ENCODE data around the gene RCAN3.
"Not testable (repeated sequence)": the region's sequence is repeated elsewhere in the genome, so short reads cannot be mapped to it uniquely, and the experiment has no call there.

RCAN3 gene

GRCh38 chr1:24502709-24503058 lies at the start of gene RCAN3:
Gene RCAN3, plus strand, starts transcription at chr1:24502836. Its CDS starts 11,537 bp downstream, at chr1:24514373.
- in situ Hi-C loops (cut with HindIII; ENCODE audit: low pct_ligation_motif_present, low pct_unique_long_range_greater_than_20kb, low sequenced_read_pairs), result no loop called here
- DNase-seq, result peak; percentile 81

GRCh38 chr1:24452922-24453485 lies 49.6 kb upstream of the RCAN3 start:
- no peak for DNase-seq
- in situ Hi-C loops (cut with HindIII; ENCODE audit: low pct_ligation_motif_present, low pct_unique_long_range_greater_than_20kb, low sequenced_read_pairs), result no loop called here

GRCh38 chr1:24454673-24455072 lies 48.0 kb upstream of the RCAN3 start:
- no peak for DNase-seq
- in situ Hi-C loops (cut with HindIII; ENCODE audit: low pct_ligation_motif_present, low pct_unique_long_range_greater_than_20kb, low sequenced_read_pairs), result no loop called here

GRCh38 chr1:24455272-24455671 lies 47.4 kb upstream of the RCAN3 start:
- in situ Hi-C loops (cut with HindIII; ENCODE audit: low pct_ligation_motif_present, low pct_unique_long_range_greater_than_20kb, low sequenced_read_pairs), result no loop called here
- no peak for DNase-seq

- in situ Hi-C loops (cut with HindIII; ENCODE audit: low pct_ligation_motif_present, low pct_unique_long_range_greater_than_20kb, low sequenced_read_pairs), result no loop called here
- DNase-seq, result no peak
Observed at GRCh38 chr1:24457866-24458265, 44.8 kb upstream of the RCAN3 start.

GRCh38 chr1:24459551-24460266 lies 42.9 kb upstream of the RCAN3 start:
- in situ Hi-C loops (cut with HindIII; ENCODE audit: low pct_ligation_motif_present, low pct_unique_long_range_greater_than_20kb, low sequenced_read_pairs), result no loop called here
- DNase-seq, result peak; percentile 91

GRCh38 chr1:24462128-24462527 lies 40.5 kb upstream of the RCAN3 start:
- DNase-seq; in situ Hi-C loops (cut with HindIII; ENCODE audit: low pct_ligation_motif_present, low pct_unique_long_range_greater_than_20kb, low sequenced_read_pairs): not testable (repeated sequence)

GRCh38 chr1:24463776-24464735 lies 38.6 kb upstream of the RCAN3 start:
- in situ Hi-C loops (cut with HindIII; ENCODE audit: low pct_ligation_motif_present, low pct_unique_long_range_greater_than_20kb, low sequenced_read_pairs), result no loop called here
- DNase-seq, result no peak

GRCh38 chr1:24465099-24465498 lies 37.5 kb upstream of the RCAN3 start:
- no peak for DNase-seq
- in situ Hi-C loops (cut with HindIII; ENCODE audit: low pct_ligation_motif_present, low pct_unique_long_range_greater_than_20kb, low sequenced_read_pairs), result no loop called here

- no peak for DNase-seq
- in situ Hi-C loops (cut with HindIII; ENCODE audit: low pct_ligation_motif_present, low pct_unique_long_range_greater_than_20kb, low sequenced_read_pairs), result no loop called here
Observed at GRCh38 chr1:24465638-24466037, 37.0 kb upstream of the RCAN3 start.

GRCh38 chr1:24468685-24469316 lies 33.8 kb upstream of the RCAN3 start:
- no peak for DNase-seq

GRCh38 chr1:24470592-24470991 lies 32.0 kb upstream of the RCAN3 start:
- in situ Hi-C loops (cut with HindIII; ENCODE audit: low pct_ligation_motif_present, low pct_unique_long_range_greater_than_20kb, low sequenced_read_pairs), result no loop called here
- no peak for DNase-seq

More at GRCh38 chr1:24468685-24469316, 33.8 kb upstream of the RCAN3 start:
- in situ Hi-C loops (cut with HindIII; ENCODE audit: low pct_ligation_motif_present, low pct_unique_long_range_greater_than_20kb, low sequenced_read_pairs), result no loop called here

- in situ Hi-C loops (cut with HindIII; ENCODE audit: low pct_ligation_motif_present, low pct_unique_long_range_greater_than_20kb, low sequenced_read_pairs), result no loop called here
Observed at GRCh38 chr1:24472527-24473251, 29.9 kb upstream of the RCAN3 start.

GRCh38 chr1:24474193-24474592 lies 28.4 kb upstream of the RCAN3 start:
- no peak for DNase-seq
- in situ Hi-C loops (cut with HindIII; ENCODE audit: low pct_ligation_motif_present, low pct_unique_long_range_greater_than_20kb, low sequenced_read_pairs), result no loop called here

More at GRCh38 chr1:24472527-24473251, 29.9 kb upstream of the RCAN3 start:
- DNase-seq, result no peak

- in situ Hi-C loops (cut with HindIII; ENCODE audit: low pct_ligation_motif_present, low pct_unique_long_range_greater_than_20kb, low sequenced_read_pairs), result no loop called here
- DNase-seq, result no peak
Observed at GRCh38 chr1:24475700-24476099, 26.9 kb upstream of the RCAN3 start.

- in situ Hi-C loops (cut with HindIII; ENCODE audit: low pct_ligation_motif_present, low pct_unique_long_range_greater_than_20kb, low sequenced_read_pairs), result no loop called here
Observed at GRCh38 chr1:24476571-24476970, 26.1 kb upstream of the RCAN3 start.

GRCh38 chr1:24477309-24477708 lies 25.3 kb upstream of the RCAN3 start:
- DNase-seq, result no peak
- in situ Hi-C loops (cut with HindIII; ENCODE audit: low pct_ligation_motif_present, low pct_unique_long_range_greater_than_20kb, low sequenced_read_pairs), result no loop called here

More at GRCh38 chr1:24476571-24476970, 26.1 kb upstream of the RCAN3 start:
- no peak for DNase-seq

- no peak for DNase-seq
- in situ Hi-C loops (cut with HindIII; ENCODE audit: low pct_ligation_motif_present, low pct_unique_long_range_greater_than_20kb, low sequenced_read_pairs), result no loop called here
Observed at GRCh38 chr1:24481101-24481500, 21.5 kb upstream of the RCAN3 start.

All from ACHN (cell line).